Trophoblast cell (in vitro differentiated cells and primary cell): Measurements from ENCODE around the gene LEPROT. TPM values are rescaled to one million over a fixed set of nuclear protein-coding genes. Genes with fewer than 3 reads are reported as not detected.
A peak's percentile ranks its signal among the peaks of the same experiment; 100 is the strongest.

ENCODE experiments used
- DNase-seq, 2 donors: peaks; one replicate each; pipeline ENCODE4 v3.0.0-alpha.2; 2016
- H2AFZ ChIP-seq: 2 replicates; pipeline ENCODE4 v1.6.1; 2013; ENCODE audit warnings: low read length, moderate library complexity, mild to moderate bottlenecking; ENCODE audit not compliant: insufficient read depth, poor library complexity
- H2AK5ac ChIP-seq: 2 replicates; pipeline ENCODE4 v1.6.1; 2013; ENCODE audit warnings: mild to moderate bottlenecking, low read length
- H2BK120ac ChIP-seq: 2 replicates; pipeline ENCODE4 v1.6.1; 2013; ENCODE audit warnings: low read length, mild to moderate bottlenecking, moderate library complexity; ENCODE audit not compliant: insufficient read depth, poor library complexity
- H2BK12ac ChIP-seq: 2 replicates; pipeline ENCODE4 v1.6.1; 2013; ENCODE audit warnings: mild to moderate bottlenecking, low read length, moderate library complexity
- H2BK5ac ChIP-seq: 2 replicates; pipeline ENCODE4 v1.6.1; 2013; ENCODE audit warnings: low read length, low read depth, moderate library complexity, mild to moderate bottlenecking; ENCODE audit not compliant: poor library complexity
- H3K14ac ChIP-seq: 2 replicates; pipeline ENCODE4 v1.6.1; 2013; ENCODE audit warnings: mild to moderate bottlenecking, low read length
- H3K18ac ChIP-seq: 2 replicates; pipeline ENCODE4 v1.6.1; 2013; ENCODE audit warnings: mild to moderate bottlenecking, low read length
- H3K23ac ChIP-seq: 2 replicates; pipeline ENCODE4 v1.6.1; 2013; ENCODE audit warnings: low read length
- H3K27ac ChIP-seq: 2 replicates; pipeline ENCODE4 v1.5.1; 2013; ENCODE audit warnings: low read depth, mild to moderate bottlenecking, inconsistent platforms, low read length, moderate library complexity
- H3K27me3 ChIP-seq: 2 replicates; pipeline ENCODE4 v1.6.1; 2013; ENCODE audit warnings: inconsistent platforms, mild to moderate bottlenecking, low read length, moderate library complexity; ENCODE audit not compliant: insufficient read depth
- H3K36me3 ChIP-seq, 2 experiments: 1 replicate in 1 of 2; 2 replicates in 1 of 2; pipeline ENCODE4 v1.6.1; 2013; ENCODE audit warnings: low read length in 2 of 2, mild to moderate bottlenecking in 2 of 2, moderate library complexity in 1 of 2; ENCODE audit not compliant: insufficient read depth in 2 of 2, control insufficient read depth in 1 of 2
- H3K4ac ChIP-seq: 2 replicates; pipeline ENCODE4 v1.6.1; 2013; ENCODE audit warnings: low read depth, mild to moderate bottlenecking, low read length, moderate library complexity
- H3K4me1 ChIP-seq, 2 experiments: 1 replicate in 1 of 2; 2 replicates in 1 of 2; pipeline ENCODE4 v1.6.1; 2013; ENCODE audit warnings: low read length in 2 of 2, mild to moderate bottlenecking in 2 of 2, moderate library complexity in 1 of 2; ENCODE audit not compliant: insufficient read depth in 2 of 2, control insufficient read depth in 1 of 2
- H3K4me2 ChIP-seq: 2 replicates; pipeline ENCODE4 v1.6.1; 2013; ENCODE audit warnings: inconsistent platforms, mild to moderate bottlenecking, low read length, moderate library complexity
- H3K4me3 ChIP-seq: 2 replicates; pipeline ENCODE4 v1.5.1; 2013; ENCODE audit warnings: mild to moderate bottlenecking, low read depth, low read length, inconsistent platforms
- H3K79me1 ChIP-seq: one replicate; pipeline ENCODE4 v1.6.1; 2013; ENCODE audit warnings: low read length
- H3K79me2 ChIP-seq: 2 replicates; pipeline ENCODE4 v1.6.1; 2013; ENCODE audit warnings: low read length, mild to moderate bottlenecking; ENCODE audit not compliant: control insufficient read depth, insufficient read depth, poor library complexity
- H3K9ac ChIP-seq: 2 replicates; pipeline ENCODE4 v1.6.1; 2013; ENCODE audit warnings: mild to moderate bottlenecking, low read length
- H3K9me3 ChIP-seq: 2 replicates; pipeline ENCODE4 v1.6.1; 2013; ENCODE audit warnings: low read depth, mild to moderate bottlenecking, control low read depth, inconsistent platforms, low read length; ENCODE audit not compliant: insufficient read depth
- H4K12ac ChIP-seq: 2 replicates; pipeline ENCODE4 v1.6.1; 2013; ENCODE audit warnings: low read depth, mild to moderate bottlenecking, low read length, moderate library complexity
- H4K8ac ChIP-seq: 2 replicates; pipeline ENCODE4 v1.6.1; 2013; ENCODE audit warnings: low read depth, mild to moderate bottlenecking, low read length, moderate library complexity
- H4K91ac ChIP-seq: one replicate; pipeline ENCODE4 v1.6.1; 2013; ENCODE audit warnings: low read depth, mild to moderate bottlenecking, low read length, moderate library complexity
- WGBS: extraction: QIAGEN DNeasy Blood & Tissue Kit; methylation state at CpG from one replicate; pipeline ENCODE4 v1.1.7; 2013; ENCODE audit warnings: missing lambda C conversion rate; ENCODE audit not compliant: insufficient read length, insufficient coverage; ENCODE audit errors: extremely low coverage; 5-methylcytosine and 5-hydroxymethylcytosine counted together
- polyA plus RNA-seq: library from polyadenylated mRNA; stranded (reverse); fragments of 200-250 nt; gene quantifications from 2 replicates; pipeline ENCODE4 v1.2.3, GENCODE V29; 2013

Gene LEPROT
- 59.3 and 62.1 TPM in 2 replicates for polyA plus RNA-seq

- peak within 1 kb of the TSS; percentile 99 for H3K27ac ChIP-seq
- peak within 1 kb of the TSS; percentile 93 for H3K4me3 ChIP-seq
- no CpG with 5 or more reads among the region's 60 CpGs for WGBS
- no peaks in the 10 kb centered on the region for H3K9me3 ChIP-seq
- peak within 1 kb of the TSS; percentile 97 for H3K14ac ChIP-seq
- peaks cover 20% of the 10 kb centered on the region for H3K79me2 ChIP-seq
- H3K9ac ChIP-seq: peak within 1 kb of the TSS; percentile 94
- peak; percentile 20 to 38 for DNase-seq
- peaks cover 5 to 7% of the 10 kb centered on the region in 2 experiments for H3K36me3 ChIP-seq
- peak within 1 kb of the TSS; percentile 96 for H4K8ac ChIP-seq
- H2AFZ ChIP-seq: peak within 1 kb of the TSS; percentile 92
- H2BK5ac ChIP-seq: peak within 1 kb of the TSS; percentile 94
- peak within 1 kb of the TSS; percentile 86 for H4K12ac ChIP-seq
- H3K4me1 ChIP-seq: peaks cover 17 to 27% of the 10 kb centered on the region in 2 experiments
- peak within 1 kb of the TSS; percentile 95 for H3K4me2 ChIP-seq
- H3K23ac ChIP-seq: no peak within 1 kb of the TSS
- peak within 1 kb of the TSS; percentile 97 for H2AK5ac ChIP-seq
- peak within 1 kb of the TSS; percentile 98 for H2BK120ac ChIP-seq
- H3K18ac ChIP-seq: peak within 1 kb of the TSS; percentile 99
- H3K79me1 ChIP-seq: peaks cover 27% of the 10 kb centered on the region
- peak within 1 kb of the TSS; percentile 93 for H3K4ac ChIP-seq
- H3K27me3 ChIP-seq: no peaks in the 10 kb centered on the region
- H4K91ac ChIP-seq: peak within 1 kb of the TSS; percentile 98
- H2BK12ac ChIP-seq: peak within 1 kb of the TSS; percentile 15
Measured at GRCh38 chr1:65420590-65421350, at the start of gene LEPROT, which contains the start of gene LEPR. Gene LEPROT, plus strand, starts transcription at chr1:65420668. Its CDS starts 57 bp downstream, at chr1:65420725. Gene LEPR, plus strand, starts transcription at chr1:65420668. Its CDS starts 144,898 bp downstream, at chr1:65565566.

- Histone ChIP-seq H3K4me2 (no peak overlapping the region), H4K91ac (no peak overlapping the region), H3K79me1 (no peaks in the 10 kb centered on the region), H4K12ac (no peak overlapping the region), H3K18ac (no peak overlapping the region), H3K14ac (no peak overlapping the region), H2AK5ac (no peak overlapping the region), H2AFZ (no peak overlapping the region), H2BK120ac (no peak overlapping the region), H3K79me2 (no peaks in the 10 kb centered on the region), H3K27ac (no peak overlapping the region), H2BK12ac (no peak overlapping the region), H4K8ac (no peak overlapping the region), H2BK5ac (no peak overlapping the region), H3K4ac (no peak overlapping the region), H3K9me3 (no peaks in the 10 kb centered on the region), H3K4me3 (no peak overlapping the region), H3K36me3 (no peaks in the 10 kb centered on the region), H3K9ac (no peak overlapping the region), H3K4me1 (no peaks in the 10 kb centered on the region), H3K27me3 (no peaks in the 10 kb centered on the region), H3K23ac (no peak overlapping the region)
- no CpG with 5 or more reads among the region's 3 CpGs for WGBS
- DNase-seq: no peak
Measured at GRCh38 chr1:65371544-65371943, 48.9 kb upstream of the LEPROT start.

- Histone ChIP-seq H3K4me1 (no peaks in the 10 kb centered on the region), H4K12ac (no peak overlapping the region), H3K4me2 (no peak overlapping the region), H3K18ac (no peak overlapping the region), H3K36me3 (no peaks in the 10 kb centered on the region), H3K79me1 (no peaks in the 10 kb centered on the region), H3K14ac (no peak overlapping the region), H3K79me2 (no peaks in the 10 kb centered on the region), H4K91ac (no peak overlapping the region), H3K9ac (no peak overlapping the region), H2BK120ac (no peak overlapping the region), H3K9me3 (no peaks in the 10 kb centered on the region), H4K8ac (no peak overlapping the region), H2BK12ac (no peak overlapping the region), H2AFZ (no peak overlapping the region), H3K23ac (no peak overlapping the region), H3K4ac (no peak overlapping the region), H3K27me3 (no peaks in the 10 kb centered on the region), H2BK5ac (no peak overlapping the region), H3K27ac (no peak overlapping the region), H2AK5ac (no peak overlapping the region), H3K4me3 (no peak overlapping the region)
- DNase-seq: no peak
- WGBS: no CpG with 5 or more reads among the region's 1 CpG
Measured at GRCh38 chr1:65372557-65372956, 47.9 kb upstream of the LEPROT start.

GRCh38 chr1:65377496-65378246, 42.8 kb upstream of the LEPROT start:
- peak overlapping the region; percentile 27 for H3K9ac ChIP-seq
- H2BK120ac ChIP-seq: no peak overlapping the region
- no peak for DNase-seq
- H4K12ac ChIP-seq: no peak overlapping the region
- H3K79me2 ChIP-seq: no peaks in the 10 kb centered on the region
- H2BK12ac ChIP-seq: no peak overlapping the region
- no peak overlapping the region for H3K4me2 ChIP-seq
- H3K4ac ChIP-seq: no peak overlapping the region
- no peaks in the 10 kb centered on the region for H3K4me1 ChIP-seq
- H4K91ac ChIP-seq: no peak overlapping the region
- no peaks in the 10 kb centered on the region for H3K79me1 ChIP-seq
- WGBS: no CpG with 5 or more reads among the region's 4 CpGs
- no peak overlapping the region for H4K8ac ChIP-seq
- no peak overlapping the region for H3K23ac ChIP-seq
- H3K14ac ChIP-seq: no peak overlapping the region
- H3K36me3 ChIP-seq: peaks cover 0 to 2% of the 10 kb centered on the region in 2 experiments
- no peaks in the 10 kb centered on the region for H3K9me3 ChIP-seq
- no peak overlapping the region for H2BK5ac ChIP-seq
- no peak overlapping the region for H2AFZ ChIP-seq
- no peaks in the 10 kb centered on the region for H3K27me3 ChIP-seq
- H2AK5ac ChIP-seq: no peak overlapping the region
- no peak overlapping the region for H3K18ac ChIP-seq
- H3K27ac ChIP-seq: no peak overlapping the region
- H3K4me3 ChIP-seq: no peak overlapping the region
